ENCODE results near the gene INTS7.

- TF ChIP-seq POLR2A (IDR thresholded peaks at IDR 0.05) = no peak
- no peak for TF ChIP-seq CTCF (IDR thresholded peaks at IDR 0.05)
- no peak for TF ChIP-seq POLR2AphosphoS5 (IDR thresholded peaks at IDR 0.05)
Observed at GRCh38 chr1:211892577-211892976, 142.8 kb downstream of the INTS7 start.

Data from suprapubic skin (tissue), 4 donors.